OCI-LY1 (cell line): ENCODE measurements around the gene RSBN1L.

Experiments used
- H2AFZ ChIP-seq: fragments of 200-600 bp; sonication (generic), shearing (Covaris generic); 2 replicates; pipeline ENCODE4 v1.6.0; 2014; ENCODE audit warnings: antibody characterized with exemption, mild to moderate bottlenecking, low read length
- H3F3A ChIP-seq: fragments of 200-600 bp; sonication (generic), shearing (Covaris generic); 2 replicates; pipeline ENCODE4 v1.6.0; 2014; ENCODE audit warnings: mild to moderate bottlenecking, antibody characterized with exemption, low read length, moderate library complexity; ENCODE audit not compliant: insufficient read depth
- H3K27ac ChIP-seq: fragments of 200-600 bp; sonication (generic); 2 replicates; pipeline ENCODE4 v1.5.1; 2014; ENCODE audit warnings: low read length, mixed run types, mild to moderate bottlenecking, low read depth; ENCODE audit not compliant: poor library complexity, severe bottlenecking
- H3K27me3 ChIP-seq: fragments of 200-600 bp; sonication (generic); 2 replicates; pipeline ENCODE4 v1.6.0; 2014; ENCODE audit warnings: antibody characterized with exemption, mild to moderate bottlenecking, low read length, moderate library complexity; ENCODE audit not compliant: insufficient read depth
- H3K36me3 ChIP-seq: fragments of 200-600 bp; sonication (generic); 2 replicates; pipeline ENCODE4 v1.6.1; 2014; ENCODE audit warnings: mild to moderate bottlenecking, antibody characterized with exemption, low read length, moderate library complexity, mixed read lengths; ENCODE audit not compliant: insufficient read depth
- H3K4me1 ChIP-seq: fragments of 200-600 bp; sonication (generic); 2 replicates; pipeline ENCODE4 v1.5.1; 2014; ENCODE audit warnings: mild to moderate bottlenecking, low read length, moderate library complexity; ENCODE audit not compliant: insufficient read depth, severe bottlenecking
- H3K4me2 ChIP-seq: fragments of 200-600 bp; sonication (generic), shearing (Covaris generic); 2 replicates; pipeline ENCODE4 v1.6.1; 2014; ENCODE audit warnings: low read length
- H3K4me3 ChIP-seq: fragments of 200-600 bp; sonication (generic); 2 replicates; pipeline ENCODE4 v1.5.1; 2014; ENCODE audit warnings: low read length, low read depth, mild to moderate bottlenecking, mixed read lengths; ENCODE audit not compliant: poor library complexity, severe bottlenecking
- H3K79me2 ChIP-seq: fragments of 200-600 bp; shearing (Covaris generic); 2 replicates; pipeline ENCODE4 v1.6.1; 2016; ENCODE audit warnings: mixed run types, low read length, mixed read lengths; ENCODE audit not compliant: insufficient read depth
- H3K9ac ChIP-seq: fragments of 200-600 bp; sonication (generic), shearing (Covaris generic); 2 replicates; pipeline ENCODE4 v1.6.1; 2014; ENCODE audit warnings: mild to moderate bottlenecking, low read length, mixed read lengths
- H3K9me2 ChIP-seq: fragments of 200-600 bp; sonication (generic), shearing (Covaris generic); 2 replicates; pipeline ENCODE4 v1.6.1; 2014; ENCODE audit warnings: low read depth, mild to moderate bottlenecking, low read length, mixed read lengths
- H3K9me3 ChIP-seq: fragments of 200-600 bp; shearing (Covaris generic); 2 replicates; pipeline ENCODE4 v1.6.1; 2014; ENCODE audit warnings: low read length, mixed read lengths
- H4K20me1 ChIP-seq: fragments of 200-600 bp; sonication (generic), shearing (Covaris generic); 2 replicates; pipeline ENCODE4 v1.6.0; 2016; ENCODE audit warnings: mild to moderate bottlenecking, low read length; ENCODE audit not compliant: insufficient read depth
- CTCF ChIP-seq: fragments of 200-600 bp; sonication (generic), shearing (Covaris generic); IDR thresholded peaks from 2 replicates; pipeline ENCODE4 v1.5.1; 2017; ENCODE audit warnings: mild to moderate bottlenecking, antibody characterized with exemption, low read length, moderate library complexity, mixed read lengths
- EZH2 ChIP-seq: fragments of 200-600 bp; sonication (generic), shearing (Covaris generic); IDR thresholded peaks from 2 replicates; pipeline ENCODE4 v1.8.0; 2017; ENCODE audit warnings: borderline replicate concordance, mixed run types, mild to moderate bottlenecking, antibody characterized with exemption, low read length, moderate library complexity, mixed read lengths

RSBN1L gene

GRCh38 chr7:77791956-77792355 lies 95.7 kb downstream of the RSBN1L start:
- no peak overlapping the region for H3K27ac ChIP-seq

GRCh38 chr7:77794000-77794399 lies 97.7 kb downstream of the RSBN1L start:
- Histone ChIP-seq H3K36me3 (peaks cover 15% of the 10 kb centered on the region; the same call in 1 of the 2 replicates), H3K79me2 (peaks cover 23% of the 10 kb centered on the region), H3K4me1 (peaks cover 20% of the 10 kb centered on the region), H3K4me2 (no peak overlapping the region), H3K27ac (no peak overlapping the region), H3K4me3 (no peak overlapping the region), H4K20me1 (no peaks in the 10 kb centered on the region), H2AFZ (no peak overlapping the region), H3F3A (no peaks in the 10 kb centered on the region), H3K9ac (no peak overlapping the region), H3K27me3 (no peaks in the 10 kb centered on the region), H3K9me2 (no peaks in the 10 kb centered on the region), H3K9me3 (no peaks in the 10 kb centered on the region)
- no peak for TF ChIP-seq CTCF
- TF ChIP-seq EZH2: no peak

More at GRCh38 chr7:77791956-77792355, 95.7 kb downstream of the RSBN1L start:
- Histone ChIP-seq H4K20me1 (no peaks in the 10 kb centered on the region), H3K9me3 (no peaks in the 10 kb centered on the region), H2AFZ (no peak overlapping the region), H3K36me3 (peaks cover 15% of the 10 kb centered on the region; the same call in 1 of the 2 replicates), H3K9me2 (no peaks in the 10 kb centered on the region), H3K4me2 (no peak overlapping the region), H3K27me3 (no peaks in the 10 kb centered on the region), H3K4me3 (no peak overlapping the region), H3F3A (no peaks in the 10 kb centered on the region), H3K9ac (no peak overlapping the region), H3K4me1 (peaks cover 13% of the 10 kb centered on the region), H3K79me2 (peaks cover 12% of the 10 kb centered on the region)
- no peak for TF ChIP-seq EZH2
- TF ChIP-seq CTCF: no peak

GRCh38 chr7:77796109-77796508 lies 99.8 kb downstream of the RSBN1L start:
- Histone ChIP-seq H3F3A (no peaks in the 10 kb centered on the region), H3K4me3 (peak overlapping the region; percentile 90), H3K9me2 (no peaks in the 10 kb centered on the region), H3K4me2 (peak overlapping the region; percentile 96), H2AFZ (no peak overlapping the region), H3K9ac (no peak overlapping the region; the same call in 1 of the 2 replicates), H4K20me1 (no peaks in the 10 kb centered on the region), H3K36me3 (peaks cover 15% of the 10 kb centered on the region; the same call in 1 of the 2 replicates), H3K9me3 (no peaks in the 10 kb centered on the region), H3K79me2 (peaks cover 43% of the 10 kb centered on the region), H3K4me1 (peaks cover 37% of the 10 kb centered on the region), H3K27ac (no peak overlapping the region), H3K27me3 (no peaks in the 10 kb centered on the region)
- TF ChIP-seq CTCF (no peak), EZH2 (no peak)
